ENCODE data around the gene DNPEP.

GRCh38 chr2:219425238-219426067 is 37.7 kb upstream of the DNPEP start:
- TF ChIP-seq POLR2A (IDR thresholded peaks at IDR 0.05; ENCODE audit: low read depth, low read length) (no peak), POU2F2 (IDR thresholded peaks at IDR 0.05; ENCODE audit: low read depth, low read length) (no peak), POLR2AphosphoS5 (IDR thresholded peaks at IDR 0.05; ENCODE audit: low read depth, low read length) (no peak)
